WTC11 (cell line): ENCODE measurements around the gene PIK3CA. TPM values are rescaled to one million over a fixed set of nuclear protein-coding genes. Genes with fewer than 3 reads are reported as not detected.

Experiments used
- ATAC-seq: fragments of 200-7000 bp; cut with Tn5 transposase; 2 replicates; pipeline ENCODE4 v1.10.0; 2021; ENCODE audit warnings: mild to moderate bottlenecking, moderate library complexity
- CTCF ChIA-PET: fragments of 300-600 bp; sonication (Branson Sonifier 250); formaldehyde crosslinking; loops from one replicate; lab custom pipeline; 2021; ENCODE audit warnings: antibody characterized with exemption; lab: Charles Lee
- POLR2A ChIA-PET: fragments of 350-600 bp; sonication (Branson Sonifier 250); formaldehyde crosslinking; loops from one replicate; lab custom pipeline; 2021; ENCODE audit warnings: antibody characterized with exemption; lab: Charles Lee
- DNase-seq: peaks from one replicate; pipeline ENCODE4 v3.0.0; 2021; ENCODE audit warnings: low spot score
- H3K27ac Mint-ChIP-seq: 2 replicates; pipeline ENCODE4 v1.8.0; 2021; ENCODE audit warnings: mixed read lengths
- H3K27me3 Mint-ChIP-seq: 2 replicates; pipeline ENCODE4 v1.8.0; 2021; ENCODE audit warnings: low read depth, mild to moderate bottlenecking, moderate library complexity, mixed read lengths
- H3K36me3 Mint-ChIP-seq: 2 replicates; pipeline ENCODE4 v1.8.0; 2021; ENCODE audit warnings: mixed read lengths
- H3K4me1 Mint-ChIP-seq: 2 replicates; pipeline ENCODE4 v1.8.0; 2022; ENCODE audit warnings: mixed read lengths
- H3K4me3 Mint-ChIP-seq: 2 replicates; pipeline ENCODE4 v1.8.0; 2021; ENCODE audit warnings: mild to moderate bottlenecking, moderate library complexity, mixed read lengths
- H3K9me3 Mint-ChIP-seq: 2 replicates; pipeline ENCODE4 v1.8.0; 2021; ENCODE audit warnings: mixed read lengths
- ATF6 ChIP-seq: sonication (generic); formaldehyde crosslinking; IDR thresholded peaks from 2 replicates; pipeline ENCODE4 v1.8.1; 2023; ENCODE audit warnings: mild to moderate bottlenecking, missing genetic modification reagents
- CBFB ChIP-seq: sonication (generic); formaldehyde crosslinking; IDR thresholded peaks from 2 replicates; pipeline ENCODE4 v1.8.1; 2022; ENCODE audit warnings: mild to moderate bottlenecking, low read depth, missing genetic modification reagents
- FOXK1 ChIP-seq: sonication (generic); formaldehyde crosslinking; IDR thresholded peaks from 2 replicates; pipeline ENCODE4 v1.8.0; 2022; ENCODE audit warnings: mild to moderate bottlenecking, moderate library complexity, missing genetic modification reagents
- FOXP1 ChIP-seq: sonication (generic); formaldehyde crosslinking; IDR thresholded peaks from 2 replicates; pipeline ENCODE4 v1.8.0; 2022; ENCODE audit warnings: missing genetic modification reagents, mild to moderate bottlenecking, moderate library complexity, borderline replicate concordance
- FOXP4 ChIP-seq: sonication (generic); formaldehyde crosslinking; IDR thresholded peaks from 2 replicates; pipeline ENCODE4 v1.8.0; 2022; ENCODE audit warnings: mild to moderate bottlenecking, missing genetic modification reagents
- IRF1 ChIP-seq: sonication (generic); formaldehyde crosslinking; IDR thresholded peaks from 2 replicates; pipeline ENCODE4 v1.8.0; 2023; ENCODE audit warnings: missing genetic modification reagents
- MYBL2 ChIP-seq: sonication (generic); formaldehyde crosslinking; IDR thresholded peaks from 2 replicates; pipeline ENCODE4 v1.8.1; 2023; ENCODE audit warnings: mild to moderate bottlenecking, moderate library complexity, missing genetic modification reagents
- NFATC4 ChIP-seq: fragments of 250-450 bp; sonication (Bioruptor Pico); IDR thresholded peaks from 2 replicates; pipeline ENCODE4 v1.9.0; 2021; ENCODE audit warnings: mild to moderate bottlenecking
- NFE2L1 ChIP-seq: sonication (generic); formaldehyde crosslinking; IDR thresholded peaks from 2 replicates; pipeline ENCODE4 v1.8.1; 2023; ENCODE audit warnings: missing genetic modification reagents
- RELA ChIP-seq: sonication (generic); formaldehyde crosslinking; IDR thresholded peaks from 2 replicates; pipeline ENCODE4 v1.8.1; 2022; ENCODE audit warnings: missing genetic modification reagents, mild to moderate bottlenecking, borderline replicate concordance
- SOX15 ChIP-seq: fragments of 250-450 bp; sonication (Bioruptor Pico); IDR thresholded peaks from 2 replicates; pipeline ENCODE4 v1.9.0; 2021; ENCODE audit warnings: mild to moderate bottlenecking
- TP53 ChIP-seq: sonication (generic); formaldehyde crosslinking; IDR thresholded peaks from 2 replicates; pipeline ENCODE4 v1.8.1; 2023; ENCODE audit warnings: mild to moderate bottlenecking, missing genetic modification reagents
- ZMAT4 ChIP-seq: fragments of 250-450 bp; sonication (Bioruptor Pico); IDR thresholded peaks from 2 replicates; pipeline ENCODE4 v1.9.0; 2021; ENCODE audit warnings: mild to moderate bottlenecking
- ZNF121 ChIP-seq: sonication (generic); formaldehyde crosslinking; IDR thresholded peaks from 2 replicates; pipeline ENCODE4 v1.8.0; 2023; ENCODE audit warnings: missing genetic modification reagents
- ZNF396 ChIP-seq: fragments of 250-450 bp; sonication (Bioruptor Pico); IDR thresholded peaks from 2 replicates; pipeline ENCODE4 v1.8.0; 2021; ENCODE audit warnings: mild to moderate bottlenecking, moderate library complexity, borderline replicate concordance
- ZNF416 ChIP-seq: fragments of 250-450 bp; sonication (Bioruptor Pico); IDR thresholded peaks from 2 replicates; pipeline ENCODE4 v1.9.0; 2021; ENCODE audit warnings: mild to moderate bottlenecking, inconsistent platforms
- total RNA-seq: library from RNA; stranded (reverse); gene quantifications from 3 replicates; pipeline ENCODE4 v1.2.3, GENCODE V29; 2021
- TF ChIP-seq, protein P1 (sequence below): sonication (generic); formaldehyde crosslinking; IDR thresholded peaks from 2 replicates; pipeline ENCODE4 v1.8.1; 2023; ENCODE audit warnings: mild to moderate bottlenecking, moderate library complexity, missing genetic modification reagents
- TF ChIP-seq, protein P2 (sequence below): sonication (generic); formaldehyde crosslinking; IDR thresholded peaks from 2 replicates; pipeline ENCODE4 v1.8.1; 2022; ENCODE audit warnings: missing genetic modification reagents, borderline replicate concordance
- TF ChIP-seq, protein P3 (sequence below): sonication (generic); formaldehyde crosslinking; IDR thresholded peaks from 2 replicates; pipeline ENCODE4 v1.8.1; 2022; ENCODE audit warnings: mild to moderate bottlenecking, moderate library complexity, missing genetic modification reagents
- TF ChIP-seq, protein P4 (sequence below): sonication (generic); formaldehyde crosslinking; IDR thresholded peaks from 2 replicates; pipeline ENCODE4 v1.8.1; 2022; ENCODE audit warnings: low read depth, mild to moderate bottlenecking, moderate library complexity, missing genetic modification reagents, borderline replicate concordance

Gene PIK3CA
- total RNA-seq, 1 experiment from 2014 or later, result 10.1 TPM

DNA sequence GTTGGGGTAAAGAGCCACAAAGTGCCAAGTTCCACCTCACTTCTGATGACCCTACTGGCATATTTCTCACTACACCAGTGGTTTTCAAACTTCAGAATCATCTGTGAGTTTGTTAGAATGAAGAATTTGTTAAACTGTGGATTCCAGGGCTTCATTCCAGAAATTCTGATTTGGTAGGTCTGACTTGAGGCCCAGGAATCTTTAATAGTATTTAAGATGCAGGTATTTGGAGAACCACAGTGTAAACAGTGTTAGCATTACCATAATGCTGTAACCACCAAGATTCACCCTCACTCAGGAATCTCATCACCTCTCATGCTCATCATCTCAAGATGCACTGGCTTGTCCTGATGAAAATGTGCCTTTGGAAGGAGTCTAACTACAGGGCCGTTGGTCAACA lies 96.7 kb downstream of the PIK3CA start (continued):
- TF ChIP-seq, protein P1, sequence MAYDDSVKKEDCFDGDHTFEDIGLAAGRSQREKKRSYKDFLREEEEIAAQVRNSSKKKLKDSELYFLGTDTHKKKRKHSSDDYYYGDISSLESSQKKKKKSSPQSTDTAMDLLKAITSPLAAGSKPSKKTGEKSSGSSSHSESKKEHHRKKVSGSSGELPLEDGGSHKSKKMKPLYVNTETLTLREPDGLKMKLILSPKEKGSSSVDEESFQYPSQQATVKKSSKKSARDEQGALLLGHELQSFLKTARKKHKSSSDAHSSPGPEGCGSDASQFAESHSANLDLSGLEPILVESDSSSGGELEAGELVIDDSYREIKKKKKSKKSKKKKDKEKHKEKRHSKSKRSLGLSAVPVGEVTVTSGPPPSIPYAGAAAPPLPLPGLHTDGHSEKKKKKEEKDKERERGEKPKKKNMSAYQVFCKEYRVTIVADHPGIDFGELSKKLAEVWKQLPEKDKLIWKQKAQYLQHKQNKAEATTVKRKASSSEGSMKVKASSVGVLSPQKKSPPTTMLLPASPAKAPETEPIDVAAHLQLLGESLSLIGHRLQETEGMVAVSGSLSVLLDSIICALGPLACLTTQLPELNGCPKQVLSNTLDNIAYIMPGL, result no peak
- TF ChIP-seq, all 79 proteins: peak for 0

DNA sequence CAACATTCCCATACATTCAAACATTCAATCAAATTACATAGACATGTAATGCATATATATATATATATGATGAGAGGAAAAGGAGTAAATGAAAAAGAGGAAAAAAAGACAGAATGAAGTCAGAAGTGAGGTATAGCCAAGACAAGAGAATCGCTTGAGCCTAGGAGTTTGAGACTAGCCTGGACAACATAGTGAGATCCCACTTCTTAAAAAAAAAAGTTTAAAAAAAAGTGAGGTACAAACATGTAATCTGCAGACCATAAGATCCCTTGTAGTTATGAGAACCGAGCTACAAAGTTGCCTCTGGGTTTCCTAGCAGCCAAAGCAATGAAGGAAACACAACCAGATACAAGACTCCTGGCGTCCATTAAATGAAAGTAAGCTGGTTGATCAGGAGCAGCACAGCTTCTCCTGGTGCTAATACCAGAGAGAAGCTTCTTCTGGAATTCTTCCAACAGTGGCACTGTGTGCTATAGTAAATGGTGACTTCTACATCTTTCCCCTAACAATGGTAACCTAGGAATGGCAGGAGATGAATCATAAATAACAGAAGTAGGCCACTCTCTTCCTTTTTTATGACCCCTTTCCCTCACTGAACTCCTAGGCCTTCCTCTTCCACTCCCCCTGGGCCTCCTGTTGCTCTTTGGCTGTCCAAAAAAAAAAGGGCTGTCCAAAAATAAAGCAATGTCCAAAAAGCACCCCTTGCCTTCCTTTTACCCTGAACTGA lies 99.3 kb downstream of the PIK3CA start:
- Mint-ChIP-seq H3K36me3 (peaks cover 8% of the 10 kb centered on the region), H3K27ac (no peak overlapping the region), H3K4me3 (no peak overlapping the region), H3K27me3 (no peaks in the 10 kb centered on the region), H3K4me1 (peaks cover 3% of the 10 kb centered on the region), H3K9me3 (no peaks in the 10 kb centered on the region)
- DNase-seq (no peak), ATAC-seq (no peak)
- POLR2A ChIA-PET, result no interaction called here
- TF ChIP-seq FOXP1 (no peak), CBFB (CRISPR knock-in tag) (no peak), NFE2L1 (CRISPR knock-in tag) (no peak), FOXK1 (CRISPR knock-in tag) (no peak), NFATC4 (CRISPR knock-in tag) (no peak), RELA (CRISPR knock-in tag) (no peak), ZNF396 (no peak), SOX15 (CRISPR knock-in tag) (no peak), FOXP4 (CRISPR knock-in tag) (no peak), ATF6 (no peak), ZNF121 (no peak), IRF1 (no peak), ZMAT4 (CRISPR knock-in tag) (no peak), MYBL2 (CRISPR knock-in tag) (no peak), TP53 (CRISPR knock-in tag) (no peak), ZNF416 (CRISPR knock-in tag) (no peak)
- TF ChIP-seq, protein P2, sequence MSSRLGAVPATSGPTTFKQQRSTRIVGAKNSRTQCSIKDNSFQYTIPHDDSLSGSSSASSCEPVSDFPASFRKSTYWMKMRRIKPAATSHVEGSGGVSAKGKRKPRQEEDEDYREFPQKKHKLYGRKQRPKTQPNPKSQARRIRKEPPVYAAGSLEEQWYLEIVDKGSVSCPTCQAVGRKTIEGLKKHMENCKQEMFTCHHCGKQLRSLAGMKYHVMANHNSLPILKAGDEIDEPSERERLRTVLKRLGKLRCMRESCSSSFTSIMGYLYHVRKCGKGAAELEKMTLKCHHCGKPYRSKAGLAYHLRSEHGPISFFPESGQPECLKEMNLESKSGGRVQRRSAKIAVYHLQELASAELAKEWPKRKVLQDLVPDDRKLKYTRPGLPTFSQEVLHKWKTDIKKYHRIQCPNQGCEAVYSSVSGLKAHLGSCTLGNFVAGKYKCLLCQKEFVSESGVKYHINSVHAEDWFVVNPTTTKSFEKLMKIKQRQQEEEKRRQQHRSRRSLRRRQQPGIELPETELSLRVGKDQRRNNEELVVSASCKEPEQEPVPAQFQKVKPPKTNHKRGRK (CRISPR knock-in tag), result no peak
- TF ChIP-seq, protein P3, sequence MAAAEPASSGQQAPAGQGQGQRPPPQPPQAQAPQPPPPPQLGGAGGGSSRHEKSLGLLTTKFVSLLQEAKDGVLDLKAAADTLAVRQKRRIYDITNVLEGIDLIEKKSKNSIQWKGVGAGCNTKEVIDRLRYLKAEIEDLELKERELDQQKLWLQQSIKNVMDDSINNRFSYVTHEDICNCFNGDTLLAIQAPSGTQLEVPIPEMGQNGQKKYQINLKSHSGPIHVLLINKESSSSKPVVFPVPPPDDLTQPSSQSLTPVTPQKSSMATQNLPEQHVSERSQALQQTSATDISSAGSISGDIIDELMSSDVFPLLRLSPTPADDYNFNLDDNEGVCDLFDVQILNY, result no peak
- TF ChIP-seq, protein P4, sequence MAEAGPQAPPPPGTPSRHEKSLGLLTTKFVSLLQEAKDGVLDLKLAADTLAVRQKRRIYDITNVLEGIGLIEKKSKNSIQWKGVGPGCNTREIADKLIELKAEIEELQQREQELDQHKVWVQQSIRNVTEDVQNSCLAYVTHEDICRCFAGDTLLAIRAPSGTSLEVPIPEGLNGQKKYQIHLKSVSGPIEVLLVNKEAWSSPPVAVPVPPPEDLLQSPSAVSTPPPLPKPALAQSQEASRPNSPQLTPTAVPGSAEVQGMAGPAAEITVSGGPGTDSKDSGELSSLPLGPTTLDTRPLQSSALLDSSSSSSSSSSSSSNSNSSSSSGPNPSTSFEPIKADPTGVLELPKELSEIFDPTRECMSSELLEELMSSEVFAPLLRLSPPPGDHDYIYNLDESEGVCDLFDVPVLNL (CRISPR knock-in tag), result no peak
- CTCF ChIA-PET, result no interaction called here
